MCF 10A (cell line): ENCODE data around the gene RNFT2. TPM values are rescaled to one million over a fixed set of nuclear protein-coding genes. Genes with fewer than 3 reads are reported as not detected.

Source experiments
- BruUV-seq: library from RNA; stranded (reverse); fragments of 400-500 nt; replicated peaks from 2 replicates; lab custom pipeline; 2021; lab: Mats Ljungman, UMichigan
- CTCF ChIA-PET: fragments of 300-600 bp; sonication (Branson Sonifier 250); formaldehyde crosslinking; extraction: SDS; loops from one replicate; lab custom pipeline; 2021; ENCODE audit warnings: antibody characterized with exemption, inconsistent platforms; lab: Yijun Ruan, JAX
- POLR2A ChIA-PET: fragments of 300-600, 350-650 bp; sonication (Branson Sonifier 250); formaldehyde crosslinking; extraction: SDS; loops from one replicate; lab custom pipeline; 2020; ENCODE audit warnings: antibody characterized with exemption, inconsistent platforms; lab: Yijun Ruan, JAX
- DNase-seq: peaks from one replicate; pipeline ENCODE4 v3.0.0-alpha.2; 2018; ENCODE audit not compliant: unreplicated experiment
- H3K27ac Mint-ChIP-seq: one replicate; pipeline ENCODE4 v1.8.0; 2022; ENCODE audit warnings: mild to moderate bottlenecking, low read depth, mixed read lengths; ENCODE audit not compliant: unreplicated experiment
- H3K27me3 Mint-ChIP-seq: one replicate; pipeline ENCODE4 v1.8.0; 2022; ENCODE audit warnings: mixed read lengths; ENCODE audit not compliant: insufficient read depth, unreplicated experiment
- H3K36me3 Mint-ChIP-seq: one replicate; pipeline ENCODE4 v1.8.0; 2022; ENCODE audit warnings: mild to moderate bottlenecking, moderate library complexity, mixed read lengths; ENCODE audit not compliant: insufficient read depth, unreplicated experiment
- H3K4me1 Mint-ChIP-seq: one replicate; pipeline ENCODE4 v1.8.0; 2022; ENCODE audit warnings: mixed read lengths; ENCODE audit not compliant: insufficient read depth, unreplicated experiment
- H3K4me3 Mint-ChIP-seq: one replicate; pipeline ENCODE4 v1.8.0; 2022; ENCODE audit warnings: mild to moderate bottlenecking, moderate library complexity, mixed read lengths; ENCODE audit not compliant: unreplicated experiment
- H3K9me3 Mint-ChIP-seq: one replicate; pipeline ENCODE4 v1.8.0; 2022; ENCODE audit warnings: mixed read lengths; ENCODE audit not compliant: unreplicated experiment
- intact Hi-C: fragments of 100-400 bp; cut with micrococcal nuclease; formaldehyde crosslinking; loops from 2 replicates; pipeline ENCODE4 v1.14.1; 2022
- total RNA-seq: library from RNA; stranded (reverse); gene quantifications from 2 replicates; pipeline ENCODE4 v1.2.3, GENCODE V29; 2022
- TF ChIP-seq, protein P1 (sequence below): fragments of 200-600 bp; IDR thresholded peaks from one replicate; pipeline ENCODE4 v1.8.0; 2022; ENCODE audit warnings: antibody characterized with exemption, mild to moderate bottlenecking; ENCODE audit not compliant: unreplicated experiment

RNFT2 gene
- total RNA-seq, 1 experiment from 2014 or later = 7.2 TPM

DNA sequence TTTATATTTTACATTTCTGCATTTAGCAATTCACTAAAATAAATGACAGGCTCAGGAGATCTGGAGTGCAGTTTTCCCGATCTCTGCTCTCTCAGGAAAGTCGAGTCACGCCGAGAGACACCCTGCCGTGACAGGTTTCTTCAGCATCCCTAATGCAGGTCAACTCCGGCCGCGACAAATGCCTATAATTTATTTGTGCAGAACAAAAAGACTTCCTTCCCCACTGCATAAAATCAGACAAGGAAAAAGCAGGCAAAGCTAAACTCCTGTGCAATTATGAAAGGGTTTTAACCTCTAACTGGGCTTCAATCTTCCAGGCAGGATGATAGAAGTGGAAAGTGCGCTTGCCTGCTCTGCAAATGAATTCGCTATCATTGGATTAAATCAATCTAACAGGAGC is 28.3 kb upstream of the RNFT2 start:
- no TSS peak for BruUV-seq

DNA sequence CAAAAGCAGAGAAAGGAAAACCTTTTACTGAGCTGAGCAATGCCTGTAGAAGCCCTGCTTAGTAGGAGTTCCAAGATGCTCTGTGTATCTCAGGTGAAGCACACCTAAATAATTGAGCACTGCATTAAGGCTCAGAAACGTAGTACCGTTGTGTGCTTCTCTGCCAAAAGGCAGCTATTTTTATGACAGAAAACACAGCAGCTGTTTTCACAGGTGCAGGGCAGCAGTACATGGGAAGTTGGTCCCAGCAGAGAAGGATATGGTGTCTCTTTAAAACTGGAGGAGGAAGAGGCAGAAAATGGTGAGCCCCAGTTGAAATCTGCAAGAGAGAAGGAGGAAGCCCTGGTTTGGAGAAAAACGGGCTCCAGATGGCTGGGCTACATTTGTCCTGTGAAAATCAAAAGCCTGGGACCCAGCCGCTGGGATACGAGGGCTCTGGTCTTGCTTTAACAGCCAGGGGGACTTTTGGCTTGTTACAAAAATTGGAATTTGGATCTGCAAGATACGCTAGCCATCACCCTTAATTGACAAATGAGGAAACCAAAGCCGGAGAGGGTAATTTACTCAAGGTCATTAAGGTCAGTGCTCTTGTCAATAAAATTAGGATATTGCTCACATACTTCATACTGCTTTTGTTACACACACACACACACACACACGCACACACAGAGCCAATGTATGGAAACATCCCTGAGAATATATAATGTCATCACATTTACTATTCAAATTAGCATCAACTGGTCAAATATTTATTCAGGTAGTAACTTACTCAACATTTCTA is 27.6 kb upstream of the RNFT2 start:
- Mint-ChIP-seq H3K27ac (no peak overlapping the region), H3K4me1 (peaks cover 9% of the 10 kb centered on the region), H3K27me3 (no peaks in the 10 kb centered on the region), H3K36me3 (peaks cover 14% of the 10 kb centered on the region), H3K9me3 (no peaks in the 10 kb centered on the region), H3K4me3 (no peak overlapping the region)
- intact Hi-C loops = no loop called here
- no TSS peak for BruUV-seq
- POLR2A ChIA-PET = interaction anchor here (1.3 to 1.8 kb wide), 2 partner anchors 172 to 723 kb away, joined by 3 to 4 read pairs; no protein-coding TSS in a partner anchor
- TF ChIP-seq, protein P1, sequence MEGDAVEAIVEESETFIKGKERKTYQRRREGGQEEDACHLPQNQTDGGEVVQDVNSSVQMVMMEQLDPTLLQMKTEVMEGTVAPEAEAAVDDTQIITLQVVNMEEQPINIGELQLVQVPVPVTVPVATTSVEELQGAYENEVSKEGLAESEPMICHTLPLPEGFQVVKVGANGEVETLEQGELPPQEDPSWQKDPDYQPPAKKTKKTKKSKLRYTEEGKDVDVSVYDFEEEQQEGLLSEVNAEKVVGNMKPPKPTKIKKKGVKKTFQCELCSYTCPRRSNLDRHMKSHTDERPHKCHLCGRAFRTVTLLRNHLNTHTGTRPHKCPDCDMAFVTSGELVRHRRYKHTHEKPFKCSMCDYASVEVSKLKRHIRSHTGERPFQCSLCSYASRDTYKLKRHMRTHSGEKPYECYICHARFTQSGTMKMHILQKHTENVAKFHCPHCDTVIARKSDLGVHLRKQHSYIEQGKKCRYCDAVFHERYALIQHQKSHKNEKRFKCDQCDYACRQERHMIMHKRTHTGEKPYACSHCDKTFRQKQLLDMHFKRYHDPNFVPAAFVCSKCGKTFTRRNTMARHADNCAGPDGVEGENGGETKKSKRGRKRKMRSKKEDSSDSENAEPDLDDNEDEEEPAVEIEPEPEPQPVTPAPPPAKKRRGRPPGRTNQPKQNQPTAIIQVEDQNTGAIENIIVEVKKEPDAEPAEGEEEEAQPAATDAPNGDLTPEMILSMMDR = no peak
- DNase-seq = no peak
- CTCF ChIA-PET = interaction anchor here (0.6 to 2.9 kb wide), 12 partner anchors 8 to 713 kb away, joined by 3 to 19 read pairs (median 8); partner anchors contain the start of gene HRK

More for the DNA sequence above, 28.3 kb upstream of the RNFT2 start:
- no peak for DNase-seq
- ChIA-PET POLR2A (interaction anchor here (1.3 to 1.8 kb wide), 2 partner anchors 173 to 722 kb away, joined by 3 to 4 read pairs; no protein-coding TSS in a partner anchor), CTCF (interaction anchor here (0.6 to 2.9 kb wide), 39 partner anchors 9 to 958 kb away, joined by 3 to 19 read pairs (median 4); partner anchors contain the start of gene HRK)
- TF ChIP-seq, protein P1 = no peak
- peaks cover 9% of the 10 kb centered on the region for H3K36me3 Mint-ChIP-seq
- H3K27ac Mint-ChIP-seq = no peak overlapping the region
- intact Hi-C loops = loop anchor here (5.0 kb wide), 3 partner anchors 432 to 712 kb away; partner anchors contain the start of gene MED13L
- no peaks in the 10 kb centered on the region for H3K27me3 Mint-ChIP-seq
- no peak overlapping the region for H3K4me3 Mint-ChIP-seq
- H3K9me3 Mint-ChIP-seq = no peaks in the 10 kb centered on the region
- peaks cover 9% of the 10 kb centered on the region for H3K4me1 Mint-ChIP-seq

DNA sequence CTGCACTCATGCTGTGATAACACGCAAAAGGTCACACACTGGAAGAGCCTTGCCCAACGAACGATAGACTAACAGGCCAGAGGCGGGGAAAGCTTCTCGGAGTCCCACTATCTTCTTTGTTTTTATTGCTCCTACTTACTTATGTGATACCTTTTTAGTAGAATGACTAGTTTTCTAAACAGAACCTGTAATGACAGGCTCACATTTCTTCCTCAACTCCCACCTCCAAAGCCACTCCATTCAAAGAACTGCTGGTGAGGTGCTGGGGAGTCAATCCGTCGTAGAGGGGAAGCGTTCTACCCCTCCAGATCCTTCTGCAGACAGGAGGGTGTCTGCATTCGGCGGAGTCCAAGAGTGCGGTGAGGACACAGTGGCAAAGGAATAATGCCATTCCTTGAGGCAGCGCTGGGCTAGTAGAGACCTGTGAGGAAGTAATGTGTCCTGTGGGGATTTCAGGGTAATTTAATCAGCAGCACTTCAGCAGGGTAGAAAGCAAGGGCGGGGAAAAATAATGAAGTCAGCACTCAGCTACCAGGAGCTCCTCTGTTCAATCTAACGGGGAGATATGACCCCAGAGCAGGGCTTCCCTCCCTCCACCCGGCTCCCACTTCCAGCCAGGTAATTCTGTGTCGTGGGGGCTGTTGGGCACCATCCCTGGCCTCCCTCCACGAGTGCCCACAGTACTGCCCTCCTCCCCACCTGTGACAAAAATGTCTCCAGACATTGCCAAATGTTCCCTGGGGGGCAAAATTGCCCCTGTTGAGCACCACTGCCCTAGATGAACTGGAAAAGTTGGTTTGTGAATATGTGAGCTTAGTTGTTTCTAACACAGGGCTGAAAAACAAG is 25.4 kb upstream of the RNFT2 start:
- POLR2A ChIA-PET = no interaction called here
- CTCF ChIA-PET = interaction anchor here (0.6 to 1.2 kb wide), 6 partner anchors 9 to 455 kb away, joined by 3 to 6 read pairs (median 3); no protein-coding TSS in a partner anchor
- DNase-seq = no peak
- BruUV-seq = no TSS peak
- TF ChIP-seq, protein P1 = no peak
- H3K4me1 Mint-ChIP-seq = peaks cover 9% of the 10 kb centered on the region
- intact Hi-C loops = no loop called here
- H3K4me3 Mint-ChIP-seq = no peak overlapping the region
- H3K27me3 Mint-ChIP-seq = no peaks in the 10 kb centered on the region
- no peak overlapping the region for H3K27ac Mint-ChIP-seq
- H3K9me3 Mint-ChIP-seq = no peaks in the 10 kb centered on the region
- H3K36me3 Mint-ChIP-seq = peaks cover 35% of the 10 kb centered on the region
